HG03442 (cell line): ENCODE measurements around the gene MMP25.

Source experiments
- ATAC-seq: cut with Tn5 transposase; IDR thresholded peaks from one replicate; pipeline ENCODE4 v1.9.1; 2021; ENCODE audit warnings: mild to moderate bottlenecking, moderate library complexity; ENCODE audit not compliant: unreplicated experiment

Gene MMP25

GRCh38 chr16:3089717-3090592, 43.6 kb downstream of the MMP25 start:
- ATAC-seq, result no peak

GRCh38 chr16:3091551-3091950, 45.2 kb downstream of the MMP25 start:
- no peak for ATAC-seq

DNA sequence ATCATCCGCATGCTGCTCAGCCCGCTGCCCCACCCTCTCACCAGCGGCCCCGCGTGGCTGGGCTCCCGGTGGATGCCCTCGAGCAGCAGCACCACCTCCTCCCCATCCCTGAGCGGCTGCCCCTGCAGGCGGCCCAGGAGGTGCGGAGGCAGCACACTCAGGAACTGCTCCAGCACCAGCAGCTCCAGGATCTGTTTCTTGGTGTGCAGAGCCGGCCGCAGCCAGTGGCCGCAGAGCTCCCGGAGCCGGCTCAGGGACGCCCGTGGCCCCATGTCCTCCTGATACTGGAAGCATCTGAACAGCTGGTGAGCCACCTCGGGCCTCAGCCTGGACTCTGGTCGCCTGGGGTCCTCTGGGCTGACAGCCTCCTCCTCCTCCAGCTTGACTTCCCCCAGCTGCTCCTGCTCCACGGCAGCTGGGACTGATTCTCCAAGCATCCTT, 46.2 kb downstream of the MMP25 start:
- no peak for ATAC-seq

DNA sequence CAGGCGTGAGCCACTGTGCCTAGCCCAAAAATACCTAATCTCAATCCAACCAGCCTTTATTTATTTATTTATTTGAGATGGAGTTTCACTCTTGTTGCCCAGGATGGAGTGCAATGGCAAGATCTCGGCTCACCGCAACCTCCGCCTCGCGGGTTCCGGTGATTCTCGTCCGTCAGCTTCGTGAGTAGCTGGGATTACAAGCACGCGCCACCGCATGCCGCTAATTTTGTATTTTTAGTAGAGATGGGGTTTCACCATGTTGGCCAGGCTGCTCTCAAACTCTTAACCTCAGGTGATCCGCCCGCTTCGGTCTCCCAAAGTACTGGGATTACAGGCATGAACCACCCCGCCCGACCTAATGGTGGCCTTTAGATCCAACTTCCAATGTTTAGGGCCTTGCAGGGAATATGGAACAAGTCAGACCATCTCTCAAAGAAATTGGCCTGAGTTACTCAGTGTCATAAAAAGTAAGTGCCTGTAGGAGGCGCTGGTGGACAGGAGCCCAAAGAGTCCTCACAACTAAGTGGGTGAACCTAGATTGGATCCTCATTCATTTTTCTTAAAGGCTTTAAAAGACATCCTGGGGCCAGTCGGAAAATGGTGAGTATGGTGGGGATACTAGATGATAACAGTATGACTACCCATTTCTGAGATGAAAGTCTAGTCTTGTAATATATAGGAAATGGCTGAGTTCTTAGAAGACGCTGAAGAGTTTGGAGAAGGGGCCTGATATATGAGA, 48.1 kb downstream of the MMP25 start:
- no peak for ATAC-seq

DNA sequence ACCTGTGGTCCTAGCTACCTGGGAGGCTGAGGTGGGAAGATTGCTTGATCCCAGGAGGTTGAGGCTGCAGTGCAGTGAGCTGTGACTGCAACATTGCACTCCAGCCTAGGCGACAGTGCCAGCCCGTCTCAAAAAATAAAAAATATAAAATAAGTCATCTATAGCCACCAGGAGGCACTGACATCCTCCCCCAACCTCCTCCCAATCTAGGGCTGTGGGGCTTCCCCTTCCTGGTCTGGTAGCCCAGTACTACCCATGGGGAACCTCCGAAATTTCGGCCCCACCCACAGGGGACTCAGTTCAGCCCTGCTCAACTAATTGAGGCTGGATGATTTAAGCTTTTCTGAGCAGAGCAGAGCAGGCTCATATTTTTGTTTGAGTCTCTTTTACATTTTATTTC, 49.5 kb downstream of the MMP25 start:
- ATAC-seq, result peak; percentile 67

GRCh38 chr16:3096362-3096761, 50.0 kb downstream of the MMP25 start:
- no peak for ATAC-seq

- no peak for ATAC-seq
These were observed 50.9 kb downstream of the MMP25 start for GRCh38 chr16:3097266-3097665.

DNA sequence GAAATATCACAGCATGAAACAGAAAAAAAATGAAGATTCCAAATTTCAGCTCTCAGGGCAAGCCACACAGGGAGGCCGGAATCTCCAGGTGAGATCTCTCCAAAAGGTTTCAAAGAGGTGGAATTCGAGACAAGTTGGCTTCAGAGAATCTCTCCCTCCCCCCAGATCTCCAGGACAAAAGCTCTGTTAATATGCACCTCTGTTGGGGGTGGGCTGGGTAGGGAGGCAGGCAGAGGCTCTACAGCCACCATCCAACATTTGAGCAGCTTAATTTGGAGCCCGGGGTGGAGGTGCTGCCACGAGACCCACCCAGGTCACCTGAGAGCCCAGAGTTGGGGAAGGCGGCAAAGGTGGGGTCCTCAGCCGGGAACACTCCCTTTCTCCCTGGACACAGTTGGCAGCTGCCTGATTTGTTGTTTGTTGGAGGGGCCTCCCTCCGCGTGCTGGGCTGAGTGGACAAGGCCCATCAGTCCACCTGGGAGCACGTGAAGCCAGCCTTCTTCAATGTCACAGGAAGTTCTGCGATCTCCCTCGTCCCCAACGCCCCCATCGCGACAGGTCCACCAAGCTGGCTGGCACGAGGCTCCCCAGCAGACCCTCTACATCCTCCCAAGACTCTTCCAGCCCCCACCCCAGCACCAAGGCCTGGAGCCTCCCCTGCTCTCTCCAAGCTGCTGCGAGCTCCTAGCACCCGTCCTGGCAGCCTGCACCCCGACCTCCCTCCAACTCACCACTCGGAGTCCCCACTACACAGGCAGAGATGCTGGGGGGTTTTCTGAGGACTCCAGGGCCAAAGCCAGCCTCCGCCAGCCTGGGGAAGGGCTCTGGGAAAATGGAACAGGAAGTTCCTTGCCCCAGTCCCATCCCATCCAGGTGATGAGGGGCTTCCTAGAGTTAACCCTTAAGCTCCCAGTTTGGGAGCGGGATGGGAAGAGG, 52.4 kb downstream of the MMP25 start, which contains the start of gene ZSCAN10:
Gene ZSCAN10 (minus strand): TSS at position 836 of the 936 bp plus-strand sequence. CDS start 6,357 bp downstream, outside the sequence.
- no peak for ATAC-seq

DNA sequence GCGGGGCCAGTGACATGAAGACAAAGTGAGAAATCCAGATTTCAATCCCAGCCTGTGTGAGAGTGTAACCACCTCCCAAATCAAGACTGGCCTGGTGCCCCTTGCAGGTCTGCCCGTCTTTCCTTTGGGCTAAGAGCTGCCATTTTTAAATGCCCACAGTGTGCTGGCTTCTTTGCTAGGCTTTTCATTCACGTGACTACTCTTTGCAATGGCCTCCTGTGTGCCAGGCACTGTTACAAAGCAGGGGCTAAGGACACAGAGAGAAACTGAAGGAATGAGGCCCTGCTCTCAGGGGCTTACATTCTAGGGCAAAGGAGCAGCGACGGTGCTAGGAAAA, 53.0 kb downstream of the MMP25 start:
- ATAC-seq, result no peak

- peak; percentile 53 for ATAC-seq
These were observed 53.6 kb downstream of the MMP25 start for GRCh38 chr16:3099732-3100499.

DNA sequence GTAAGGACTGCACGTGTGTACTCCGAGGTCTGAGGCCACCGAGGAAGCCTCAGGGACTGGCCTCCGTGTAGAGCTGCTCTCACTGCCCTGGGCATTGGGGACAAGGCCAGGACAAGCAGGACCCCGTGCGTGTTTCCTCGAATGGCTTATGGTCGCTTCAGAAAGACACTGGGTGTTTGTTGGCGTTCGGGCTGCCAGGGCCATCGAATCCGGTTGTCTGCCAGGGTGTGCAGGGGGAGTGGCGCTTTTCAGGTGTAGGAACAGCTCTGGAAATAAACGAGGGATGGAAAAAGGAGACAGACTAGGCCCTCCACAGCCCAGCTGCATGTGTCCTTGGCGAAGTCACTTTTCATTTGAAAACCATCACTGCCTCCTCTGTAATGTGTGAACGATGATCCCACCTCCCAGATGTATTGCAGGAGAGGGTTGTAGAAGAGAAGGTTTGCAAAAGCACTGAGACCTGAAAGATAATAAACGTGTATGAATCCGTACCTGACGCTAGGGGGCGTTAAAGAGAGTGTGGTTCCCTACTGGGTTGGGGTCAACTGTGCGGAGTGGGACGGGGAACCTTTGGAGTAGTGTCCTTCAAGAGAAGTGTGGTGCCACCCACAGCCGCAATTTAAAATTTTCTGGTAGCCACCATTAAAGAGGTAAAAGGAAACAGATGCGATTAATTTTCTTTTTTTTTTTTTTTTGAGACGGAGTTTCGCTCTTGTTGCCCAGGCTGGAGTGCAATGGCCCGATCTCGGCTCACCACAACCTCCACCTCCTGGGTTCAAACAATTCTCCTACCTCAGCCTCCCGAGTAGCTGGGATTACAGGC, 54.9 kb downstream of the MMP25 start:
- no peak for ATAC-seq

DNA sequence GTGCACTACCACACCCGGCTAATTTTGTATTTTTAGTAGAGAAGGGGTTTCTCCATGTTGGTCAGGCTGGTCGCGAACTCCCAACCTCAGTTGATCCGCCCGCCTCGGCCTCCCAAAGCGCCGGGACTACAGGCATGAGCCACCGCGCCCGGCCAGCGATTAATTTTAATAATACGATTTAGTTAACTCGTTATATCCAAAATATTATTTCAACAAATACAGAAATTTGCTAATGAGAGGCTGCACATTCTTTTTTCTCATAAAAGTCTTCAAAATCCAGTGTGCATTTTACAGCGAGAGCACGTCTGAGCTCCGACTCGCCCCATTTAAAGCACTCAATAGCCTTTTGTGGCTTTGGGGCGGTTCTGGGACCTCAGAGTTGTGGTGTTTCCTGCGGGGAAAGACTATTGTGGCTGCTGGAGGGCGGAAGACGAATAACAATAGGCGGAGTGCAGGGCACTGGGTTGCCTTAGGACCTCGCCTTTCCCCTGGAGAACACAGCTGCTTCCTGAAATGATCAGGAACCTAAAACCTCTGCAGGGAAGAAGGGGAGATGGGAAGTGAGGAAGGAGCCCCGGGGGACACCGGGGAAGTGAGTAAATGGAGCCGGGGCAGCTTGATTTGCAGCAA, 55.6 kb downstream of the MMP25 start:
- ATAC-seq, result no peak

DNA sequence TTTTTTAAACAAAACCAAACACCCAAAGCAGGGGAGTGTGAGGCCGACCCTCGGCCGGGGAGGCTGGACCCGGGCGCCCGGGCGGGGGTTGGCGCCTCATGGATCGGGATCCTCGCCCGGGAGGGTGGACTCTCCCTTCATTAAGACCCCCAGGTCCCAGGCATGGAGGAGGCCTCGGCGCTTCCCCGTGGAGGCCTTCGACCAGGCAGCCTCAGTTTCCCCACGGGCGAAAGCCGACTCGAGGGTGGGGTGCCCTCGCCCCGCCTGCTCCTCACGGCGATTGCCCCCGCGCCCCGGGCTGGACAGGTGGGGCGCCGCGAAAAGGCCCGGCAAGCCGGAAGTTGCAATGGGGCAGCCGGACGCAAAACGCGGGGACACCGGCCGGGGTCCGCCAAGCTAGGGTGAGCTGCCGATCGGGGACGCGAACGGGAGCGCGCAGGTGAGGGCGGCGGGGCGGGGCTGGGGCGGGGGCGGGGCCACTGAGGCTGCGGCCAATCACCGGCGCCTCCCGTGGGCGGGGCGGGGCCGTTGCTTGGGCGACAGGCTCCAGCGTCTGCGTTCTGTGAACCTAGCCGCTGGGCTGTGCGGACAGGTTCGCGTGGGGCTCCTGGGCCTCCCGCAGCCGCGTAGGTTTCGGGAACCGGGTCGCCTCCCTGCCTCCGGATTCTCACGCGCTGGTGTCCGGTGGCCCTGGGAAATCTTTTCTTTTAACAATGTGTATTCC, 60.0 kb downstream of the MMP25 start:
- ATAC-seq, result peak; percentile 75
